ENCODE measurements around the gene SNX13. TPM values are rescaled to one million over a fixed set of nuclear protein-coding genes. Genes with fewer than 3 reads are reported as not detected.

SNX13 gene
- total and polyA plus RNA-seq, 9 of the 15 experiments (the other 6 are each of a cell fraction or from before 2014, with no cell fraction given): 5.6 to 33.2 (median 25.4) TPM

GRCh38 chr7:17936321-17936720 lies 4.0 kb downstream of the SNX13 start:
- no peak for TF ChIP-seq PPARD (CRISPR knock-in tag; IDR thresholded peaks at IDR 0.05)
- TF ChIP-seq NFE2L1 (tag; IDR thresholded peaks at IDR 0.05; ENCODE audit: borderline replicate concordance, low read depth): no peak
- TF ChIP-seq TRIM25 (IDR thresholded peaks at IDR 0.05; ENCODE audit: borderline replicate concordance): no peak
- TF ChIP-seq SP2 (IDR thresholded peaks at IDR 0.05; ENCODE audit: extremely low read depth, low read depth, low read length, poor library complexity, severe bottlenecking): no peak
- TF ChIP-seq SRF (CRISPR knock-in tag; IDR thresholded peaks at IDR 0.05): no peak
- TF ChIP-seq NFE2 (IDR thresholded peaks at IDR 0.05; ENCODE audit: low read depth): no peak
- no peak for TF ChIP-seq RBM39 (optimal IDR thresholded peaks at IDR 0.05; ENCODE audit: low read depth, low read length)
- TF ChIP-seq FOXK2 (conservative IDR thresholded peaks at IDR 0.05 in 1 of 2, IDR thresholded peaks at IDR 0.05 in 1 of 2; ENCODE audit: low read depth in 2 of 2): no peak
- no peak for TF ChIP-seq HNRNPUL1 (IDR thresholded peaks at IDR 0.05; ENCODE audit: low read length)
- no peak for TF ChIP-seq ZBTB33 (CRISPR knock-in tag; IDR thresholded peaks at IDR 0.05)
- no peak for TF ChIP-seq RBM22 (IDR thresholded peaks at IDR 0.05; ENCODE audit: low read depth, low read length, poor library complexity, severe bottlenecking)
- no peak for TF ChIP-seq THRA (IDR thresholded peaks at IDR 0.05)
- TF ChIP-seq FOXP1 (CRISPR knock-in tag; IDR thresholded peaks at IDR 0.05): no peak
- TF ChIP-seq U2AF2 (optimal IDR thresholded peaks at IDR 0.05; ENCODE audit: low read depth, low read length): no peak
- POLR2A ChIA-PET: no interaction called here
- H3K4me2 ChIP-seq (ENCODE audit: insufficient read depth, low read length): no peak overlapping the region
- DNase-seq (ENCODE audit: extremely low read depth in 1 of 4, low spot score in 3 of 4) (no peak), FAIRE-seq (no peak), ATAC-seq (no peak)
- peaks cover 21% of the 10 kb centered on the region; the same call in 1 of the 2 replicates for H4K20me1 ChIP-seq (replicated peaks; ENCODE audit: control insufficient read depth, insufficient read depth, low read length)
- intact Hi-C loops (cut with micrococcal nuclease): no loop called here
- H3K79me2 ChIP-seq (ENCODE audit: control insufficient read depth, insufficient read depth, low read length): peaks cover 88% of the 10 kb centered on the region
- no peak overlapping the region for H3K27ac ChIP-seq (ENCODE audit: extremely low read depth, low read depth, low read length)
- BruUV-seq (replicated peaks): no TSS peak
- in situ Hi-C loops (cut with MboI): no loop called here
- H3K27me3 ChIP-seq (ENCODE audit: control insufficient read depth in 2 of 2, insufficient read depth in 2 of 2, low read length in 2 of 2): no peaks in the 10 kb centered on the region
- H3K9me3 ChIP-seq (replicated peaks; ENCODE audit: control insufficient read depth, insufficient read depth, low read depth, low read length): no peaks in the 10 kb centered on the region
- WGBS (ENCODE audit: insufficient coverage, low coverage, missing lambda C conversion rate): 50% methylated on average over 1 of the region's 1 CpG
- H3K9me1 ChIP-seq (ENCODE audit: control insufficient read depth, insufficient read depth, low read length): no peaks in the 10 kb centered on the region
- CTCF ChIA-PET (ENCODE audit: low intra/inter-chr PET ratio): no interaction called here
- H3K9ac ChIP-seq (ENCODE audit: insufficient read depth in 1 of 2, low read depth in 2 of 2, low read length in 2 of 2): no peak overlapping the region
- H3K4me3 ChIP-seq: no peak overlapping the region
- peaks cover 8 to 21% of the 10 kb centered on the region in 2 experiments; a peak in 3 of 5 replicates for H3K4me1 ChIP-seq (replicated peaks in 1 of 2; ENCODE audit: control insufficient read depth in 2 of 2, insufficient read depth in 2 of 2, low read length in 2 of 2)
- peaks cover 7% of the 10 kb centered on the region; the same call in 1 of the 3 replicates for H3K36me3 ChIP-seq (ENCODE audit: control insufficient read depth, insufficient read depth, low read length)
- H2AFZ ChIP-seq (ENCODE audit: low read depth, low read length): no peak overlapping the region

All from K562 (cell line).